HFFc6 (cell line): Measurements from ENCODE around the gene FAM72B. TPM values are rescaled to one million over a fixed set of nuclear protein-coding genes. Genes with fewer than 3 reads are reported as not detected.
A peak's percentile ranks its signal among the peaks of the same experiment; 100 is the strongest.
"Not testable (repeated sequence)": the region's sequence is repeated elsewhere in the genome, so short reads cannot be mapped to it uniquely, and the experiment has no call there.

Experiments
- DNase-seq: peaks from one replicate; pipeline ENCODE4 v3.0.0-alpha.2; 2018
- H3K27ac Mint-ChIP-seq: 2 replicates; pipeline ENCODE4 v1.8.0; 2020; ENCODE audit warnings: mild to moderate bottlenecking, mixed read lengths
- H3K27me3 Mint-ChIP-seq: 2 replicates; pipeline ENCODE4 v1.8.0; 2021; ENCODE audit warnings: mild to moderate bottlenecking, moderate library complexity, mixed read lengths; ENCODE audit not compliant: insufficient read depth
- H3K36me3 Mint-ChIP-seq: 2 replicates; pipeline ENCODE4 v1.8.0; 2021; ENCODE audit warnings: low read depth, mixed read lengths
- H3K4me1 Mint-ChIP-seq: 2 replicates; pipeline ENCODE4 v1.8.0; 2020; ENCODE audit warnings: low read depth, mixed read lengths
- H3K4me3 Mint-ChIP-seq: 2 replicates; pipeline ENCODE4 v1.8.0; 2020; ENCODE audit warnings: mild to moderate bottlenecking, moderate library complexity, mixed read lengths
- H3K9me3 Mint-ChIP-seq: 2 replicates; pipeline ENCODE4 v1.8.0; 2020; ENCODE audit warnings: mild to moderate bottlenecking, mixed read lengths
- total RNA-seq, 6 experiments: library from RNA; stranded (reverse); fragmentation: NEBNext Ultra II Directional; extraction: Animal tissue kit (Norgen Biotek cat#: 25700); gene quantifications; 2 replicates in 1 of 6; 3 replicates in 5 of 6; pipeline ENCODE4 v1.2.3, GENCODE V29; 2021

Gene FAM72B
- total RNA-seq, 6 experiments from 2014 or later, result 2.2 to 6.2 (median 5.0) TPM

DNA sequence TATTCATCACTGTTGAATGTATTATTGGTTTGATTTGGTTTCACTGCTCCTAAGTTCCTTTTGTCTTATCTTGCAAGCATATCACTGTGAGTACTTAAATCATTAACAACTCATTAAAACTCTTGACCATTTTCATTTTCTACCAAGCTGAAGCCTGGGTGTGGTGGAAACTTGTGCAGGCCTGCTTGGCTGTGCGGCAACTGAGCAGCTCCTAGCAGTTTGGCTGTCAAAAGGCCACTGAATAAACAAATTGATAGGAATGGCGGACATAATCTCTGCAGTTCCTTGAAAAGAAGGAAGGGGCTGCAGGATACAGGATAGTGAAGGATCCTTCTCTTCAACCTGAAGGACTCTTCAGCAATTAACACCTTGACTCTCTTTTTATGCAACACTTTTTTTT lies 26.6 kb upstream of the FAM72B start:
- H3K4me1 Mint-ChIP-seq, H3K27ac Mint-ChIP-seq, H3K36me3 Mint-ChIP-seq, H3K9me3 Mint-ChIP-seq, DNase-seq, H3K27me3 Mint-ChIP-seq, H3K4me3 Mint-ChIP-seq: not testable (repeated sequence)

DNA sequence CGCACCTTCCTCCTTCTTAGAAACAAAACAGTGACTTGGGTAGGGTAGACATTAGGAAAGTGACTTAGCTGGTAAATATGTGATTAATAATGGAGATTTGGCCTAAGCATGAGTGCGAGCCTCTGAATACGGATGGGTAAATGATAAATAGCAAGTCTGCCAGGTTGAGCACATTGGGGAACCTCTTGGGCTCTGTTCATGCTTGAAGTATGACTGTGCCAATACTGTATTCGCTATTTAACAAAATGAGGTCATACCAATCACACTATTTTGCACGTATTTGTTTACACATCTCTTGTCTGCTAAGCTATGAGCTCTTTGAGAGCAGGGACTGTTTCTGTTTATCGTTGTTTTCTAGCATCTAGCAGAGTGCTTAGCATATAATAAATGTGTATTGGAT lies 24.2 kb upstream of the FAM72B start:
- not testable (repeated sequence) for H3K27me3 Mint-ChIP-seq, H3K4me3 Mint-ChIP-seq, H3K27ac Mint-ChIP-seq, H3K36me3 Mint-ChIP-seq, H3K4me1 Mint-ChIP-seq, DNase-seq, H3K9me3 Mint-ChIP-seq

GRCh38 chr1:121207328-121207727 lies 23.2 kb upstream of the FAM72B start:
- H3K36me3 Mint-ChIP-seq, H3K9me3 Mint-ChIP-seq, H3K4me1 Mint-ChIP-seq, H3K27ac Mint-ChIP-seq, H3K4me3 Mint-ChIP-seq, DNase-seq, H3K27me3 Mint-ChIP-seq: not testable (repeated sequence)

DNA sequence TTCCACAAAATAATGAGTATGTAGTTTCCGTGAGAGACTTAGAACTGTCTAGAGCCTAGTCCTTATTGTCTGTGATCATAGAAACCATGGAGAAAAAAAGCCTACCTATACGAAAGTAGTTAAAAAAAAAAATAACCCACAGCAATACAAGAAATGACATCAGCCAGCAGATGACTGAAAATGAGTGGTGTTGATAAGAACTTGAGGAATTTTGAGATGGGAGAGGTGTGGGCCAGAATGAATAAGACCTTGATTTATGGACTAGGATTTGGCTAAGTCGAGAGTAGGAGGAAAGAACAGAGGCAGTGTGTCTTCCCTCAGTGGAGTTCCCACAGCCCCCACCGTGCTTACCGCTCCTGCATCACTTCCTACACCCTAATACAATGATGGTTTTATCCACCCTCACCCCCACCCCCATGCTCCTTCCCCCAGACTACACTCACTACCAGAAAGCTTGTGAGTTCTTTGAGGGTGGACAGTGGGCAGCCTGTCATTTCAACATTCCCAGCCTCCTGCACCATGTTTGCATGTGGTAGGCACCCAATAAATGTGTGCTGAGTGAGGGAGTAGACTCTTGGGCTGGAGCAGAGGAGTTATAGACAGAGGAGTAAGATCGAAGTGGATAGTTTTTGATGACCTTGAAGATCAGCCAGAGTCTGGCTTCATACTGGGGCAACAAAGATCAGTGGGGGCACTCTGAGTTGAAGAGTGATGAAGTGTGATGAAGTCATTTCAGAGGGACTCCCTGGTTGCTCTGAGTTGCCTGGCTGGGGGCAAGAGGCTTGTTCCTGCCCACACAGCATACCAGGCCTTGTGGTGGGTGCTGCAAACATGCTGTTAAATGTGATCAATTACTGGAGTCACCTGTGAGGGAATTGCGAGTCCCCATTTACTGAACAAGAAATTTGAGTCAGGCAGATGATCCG lies 21.9 kb upstream of the FAM72B start:
- Mint-ChIP-seq H3K27ac (peak overlapping the region; percentile 53; the same call in 1 of the 2 replicates), H3K4me1 (peaks cover 16% of the 10 kb centered on the region)
- not testable (repeated sequence) for H3K9me3 Mint-ChIP-seq, H3K27me3 Mint-ChIP-seq, H3K4me3 Mint-ChIP-seq, H3K36me3 Mint-ChIP-seq, DNase-seq

DNA sequence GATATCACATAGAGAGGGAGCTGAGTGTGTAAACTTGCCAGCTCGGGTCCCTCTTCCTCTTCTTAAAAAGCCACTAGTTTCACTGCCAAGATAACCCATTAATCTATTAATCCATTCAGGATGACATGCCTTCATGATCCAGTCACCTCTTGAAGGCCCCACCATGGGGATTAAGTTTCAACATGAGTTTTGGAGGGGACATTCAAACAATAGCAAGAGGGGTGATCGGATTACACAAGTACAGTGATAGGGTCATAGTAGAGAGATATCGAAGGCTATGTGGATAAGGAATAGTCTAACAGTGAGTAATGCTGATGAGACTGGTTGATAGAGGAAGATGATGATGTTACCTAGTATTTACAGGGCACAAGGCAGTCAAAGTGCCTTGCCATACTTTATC lies 18.8 kb upstream of the FAM72B start:
- peaks cover 16% of the 10 kb centered on the region for H3K4me1 Mint-ChIP-seq
- H3K27me3 Mint-ChIP-seq, H3K36me3 Mint-ChIP-seq, DNase-seq, H3K27ac Mint-ChIP-seq, H3K4me3 Mint-ChIP-seq, H3K9me3 Mint-ChIP-seq: not testable (repeated sequence)

GRCh38 chr1:121200985-121201981 lies 17.1 kb upstream of the FAM72B start:
- not testable (repeated sequence) for H3K36me3 Mint-ChIP-seq, H3K9me3 Mint-ChIP-seq, H3K27me3 Mint-ChIP-seq
- H3K4me1 Mint-ChIP-seq, result peaks cover 15% of the 10 kb centered on the region
- H3K27ac Mint-ChIP-seq, result peak overlapping the region; percentile 81
- peak; percentile 50 for DNase-seq
- H3K4me3 Mint-ChIP-seq, result peak overlapping the region; percentile 80

DNA sequence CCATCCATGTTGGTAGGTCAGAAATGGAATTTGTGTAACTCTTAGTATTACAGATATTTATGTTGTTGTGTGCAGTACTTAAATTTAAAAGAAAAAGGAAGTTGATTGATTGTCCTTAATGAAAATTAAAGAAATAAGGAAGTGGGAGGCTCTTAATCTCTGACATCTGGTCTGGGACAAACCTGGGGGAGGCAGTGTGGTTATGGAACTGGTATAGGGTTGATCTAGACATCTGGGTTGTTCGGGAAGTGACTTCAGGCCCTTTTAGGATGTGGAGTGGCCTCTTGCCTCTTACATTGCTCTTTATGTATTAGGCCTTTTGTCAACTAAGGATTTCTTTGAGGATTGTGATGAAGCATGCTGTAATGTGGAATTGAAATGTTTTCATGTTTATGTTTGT lies 16.1 kb upstream of the FAM72B start:
- not testable (repeated sequence) for H3K27me3 Mint-ChIP-seq, H3K36me3 Mint-ChIP-seq, H3K9me3 Mint-ChIP-seq, H3K4me3 Mint-ChIP-seq, DNase-seq, H3K27ac Mint-ChIP-seq
- H3K4me1 Mint-ChIP-seq, result peaks cover 11% of the 10 kb centered on the region

- not testable (repeated sequence) for DNase-seq, H3K9me3 Mint-ChIP-seq, H3K27ac Mint-ChIP-seq, H3K4me3 Mint-ChIP-seq, H3K27me3 Mint-ChIP-seq, H3K36me3 Mint-ChIP-seq
- peaks cover 11% of the 10 kb centered on the region for H3K4me1 Mint-ChIP-seq
Measured at GRCh38 chr1:121199763-121200162, 15.6 kb upstream of the FAM72B start.

DNA sequence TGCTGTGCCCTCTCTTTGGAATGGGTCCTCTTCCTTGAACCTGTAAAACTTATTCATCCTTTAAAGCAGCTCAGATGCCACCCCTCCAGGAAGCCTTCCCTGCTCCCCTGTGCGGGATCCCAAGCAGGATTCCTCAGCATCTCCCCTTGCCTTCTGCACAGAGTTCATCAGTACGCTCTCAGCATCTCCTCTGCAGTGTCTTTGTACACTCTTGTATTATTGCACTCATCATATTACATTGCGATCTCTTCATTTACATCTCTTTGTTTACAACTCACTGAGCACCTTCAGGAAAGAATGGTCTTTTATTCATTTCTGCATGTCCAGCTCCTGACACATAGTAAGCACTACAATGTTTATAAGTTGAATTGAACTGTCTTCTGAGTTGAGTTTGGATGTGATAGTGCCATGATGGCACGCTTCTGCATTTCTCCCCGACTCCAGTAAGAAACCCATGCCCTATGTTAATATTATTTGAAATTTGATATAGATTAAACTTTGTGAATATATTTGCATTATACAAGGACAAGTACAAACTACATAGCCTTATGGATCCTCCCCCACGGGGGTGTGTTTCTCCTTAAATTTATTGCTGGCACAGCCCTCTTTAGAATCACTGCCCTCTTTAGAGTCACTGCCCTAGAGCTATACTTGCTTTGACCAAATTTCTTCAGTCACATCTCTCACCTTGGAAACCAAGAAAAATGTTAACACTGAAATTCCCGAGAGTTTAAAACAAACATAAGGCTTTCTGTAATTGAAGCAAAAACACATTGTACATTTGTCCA lies 13.1 kb upstream of the FAM72B start:
- not testable (repeated sequence) for H3K36me3 Mint-ChIP-seq, H3K9me3 Mint-ChIP-seq, H3K27me3 Mint-ChIP-seq, DNase-seq, H3K27ac Mint-ChIP-seq, H3K4me3 Mint-ChIP-seq
- peaks cover 11% of the 10 kb centered on the region for H3K4me1 Mint-ChIP-seq

GRCh38 chr1:121192512-121192911 lies 8.4 kb upstream of the FAM72B start:
- H3K27ac Mint-ChIP-seq, H3K4me3 Mint-ChIP-seq, H3K27me3 Mint-ChIP-seq, H3K4me1 Mint-ChIP-seq, H3K36me3 Mint-ChIP-seq, H3K9me3 Mint-ChIP-seq, DNase-seq: not testable (repeated sequence)

DNA sequence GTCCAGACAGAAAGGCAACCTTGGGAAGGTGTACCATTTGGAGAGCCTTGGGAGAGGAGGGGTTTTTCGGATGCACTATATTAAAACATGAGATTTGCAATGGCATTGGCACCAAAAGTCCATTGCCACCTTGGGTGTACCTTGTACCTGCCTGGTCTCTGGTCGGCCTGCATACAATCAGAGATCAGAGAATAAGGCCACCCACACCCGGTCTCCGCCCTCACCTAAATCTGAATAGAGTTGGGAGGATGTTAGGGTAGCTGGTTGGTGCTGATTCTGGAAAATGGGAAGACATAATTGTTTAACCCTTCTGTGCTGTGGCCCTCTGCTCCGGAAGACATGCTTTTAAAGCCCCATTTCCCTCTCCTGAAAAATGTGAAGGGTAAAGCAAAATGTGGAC lies 3.8 kb upstream of the FAM72B start:
- not testable (repeated sequence) for H3K27ac Mint-ChIP-seq, H3K27me3 Mint-ChIP-seq, H3K4me1 Mint-ChIP-seq, H3K36me3 Mint-ChIP-seq, DNase-seq, H3K9me3 Mint-ChIP-seq
- H3K4me3 Mint-ChIP-seq, result peak overlapping the region; percentile 74

DNA sequence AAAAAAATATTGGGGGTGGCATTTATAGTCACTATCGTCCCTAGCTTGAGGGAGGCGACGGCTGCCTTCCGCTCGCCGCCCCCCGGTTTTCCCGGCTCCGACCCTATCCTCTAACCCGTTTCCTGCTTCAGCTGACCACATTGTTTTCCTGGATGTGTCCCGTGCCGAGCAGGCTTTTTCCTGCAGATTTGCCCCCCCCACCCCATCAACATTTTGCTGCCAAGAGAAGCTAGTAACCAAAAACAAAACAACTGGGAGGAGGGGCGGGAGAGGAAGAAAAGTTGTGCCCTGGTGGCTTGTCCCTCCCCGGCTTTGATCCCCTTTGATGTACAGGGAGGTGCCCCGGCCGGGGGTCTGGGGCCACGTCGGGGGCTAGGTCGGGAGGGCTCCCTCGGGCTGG lies 2.1 kb upstream of the FAM72B start:
- not testable (repeated sequence) for H3K4me1 Mint-ChIP-seq, H3K36me3 Mint-ChIP-seq, H3K27me3 Mint-ChIP-seq, H3K27ac Mint-ChIP-seq, H3K9me3 Mint-ChIP-seq, H3K4me3 Mint-ChIP-seq, DNase-seq

DNA sequence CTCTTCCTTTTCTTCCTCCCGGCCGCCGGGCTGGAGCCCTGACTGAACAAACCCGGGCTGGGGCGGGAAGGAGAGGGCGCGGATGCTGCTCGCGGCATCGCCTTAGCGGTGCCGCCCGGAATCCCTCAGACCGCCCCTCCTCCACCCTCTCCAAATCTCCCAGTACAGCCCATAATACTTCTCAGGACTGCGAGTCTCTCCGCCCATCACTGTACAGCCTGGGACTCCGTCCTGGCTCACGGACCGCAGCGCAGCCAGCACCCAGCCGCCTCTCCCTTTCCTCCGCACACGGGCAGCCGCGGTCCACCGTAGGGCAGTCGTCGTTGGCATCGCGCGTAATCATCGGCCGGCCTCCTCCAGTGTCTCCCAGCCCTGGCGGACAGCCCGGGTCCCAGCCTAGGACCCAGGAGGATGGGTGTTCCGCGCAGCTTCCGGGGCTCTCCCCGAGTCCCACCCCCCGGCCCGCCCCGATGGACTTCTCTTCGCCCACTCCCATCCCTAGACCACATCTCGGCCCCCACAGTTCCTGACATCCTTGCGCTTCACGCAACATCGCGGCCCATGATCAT lies 1.1 kb upstream of the FAM72B start:
- DNase-seq, H3K36me3 Mint-ChIP-seq, H3K9me3 Mint-ChIP-seq, H3K4me1 Mint-ChIP-seq, H3K27me3 Mint-ChIP-seq: not testable (repeated sequence)
- H3K4me3 Mint-ChIP-seq, result peak overlapping the region; percentile 85
- H3K27ac Mint-ChIP-seq, result peak overlapping the region; percentile 81; the same call in 1 of the 2 replicates
